GM19463 (cell line): ENCODE results near the gene ERLEC1.
"Not testable (repeated sequence)": the region's sequence is repeated elsewhere in the genome, so short reads cannot be mapped to it uniquely, and the experiment has no call there.

Source experiments
- ATAC-seq: cut with Tn5 transposase; IDR thresholded peaks from one replicate; pipeline ENCODE4 v1.9.1; 2021; ENCODE audit warnings: mild to moderate bottlenecking, moderate library complexity; ENCODE audit not compliant: unreplicated experiment

ERLEC1 gene

GRCh38 chr2:53778536-53779162 is 8.2 kb upstream of the ERLEC1 start:
- ATAC-seq = no peak

- ATAC-seq = no peak
These were observed 6.8 kb upstream of the ERLEC1 start for GRCh38 chr2:53780056-53780455.

DNA sequence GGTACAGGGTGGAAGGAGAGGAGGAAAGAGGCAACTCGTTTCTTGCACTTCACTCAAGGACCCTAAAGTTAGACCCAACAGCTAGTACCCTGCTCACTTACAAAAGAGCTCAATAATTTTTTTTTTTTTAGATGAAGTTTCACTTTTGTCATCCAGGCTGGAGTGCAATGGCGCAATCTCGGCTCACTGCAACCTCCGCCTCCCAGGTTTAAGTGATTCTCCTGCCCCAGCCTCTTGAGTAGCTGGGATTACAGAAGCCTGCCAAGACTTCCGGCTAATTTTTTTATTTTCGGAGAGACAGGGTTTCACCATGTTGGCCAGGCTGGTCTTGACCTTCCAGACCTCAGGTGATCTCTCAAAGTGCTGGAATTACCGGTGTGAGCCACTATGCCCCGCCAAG is 4.2 kb upstream of the ERLEC1 start:
- ATAC-seq = no peak

DNA sequence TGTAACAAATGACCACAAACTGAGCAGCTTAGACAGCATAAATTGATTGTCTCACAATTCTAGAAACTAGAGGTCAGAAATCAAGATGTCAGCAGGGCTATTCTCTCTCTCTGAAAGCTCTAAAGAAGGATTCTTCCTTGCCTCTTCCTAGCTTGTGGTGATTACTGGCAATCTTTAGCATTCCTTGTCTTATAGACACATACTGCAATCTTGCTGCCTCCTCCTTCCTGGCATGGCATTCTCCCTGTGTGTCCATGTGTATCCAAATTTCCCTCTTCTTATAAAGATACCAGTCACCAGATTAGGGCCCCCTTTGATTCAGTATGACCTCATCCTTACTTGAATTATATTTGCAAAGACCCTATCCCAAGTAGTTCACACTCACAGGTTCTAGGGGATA is 2.4 kb upstream of the ERLEC1 start:
- no peak for ATAC-seq

DNA sequence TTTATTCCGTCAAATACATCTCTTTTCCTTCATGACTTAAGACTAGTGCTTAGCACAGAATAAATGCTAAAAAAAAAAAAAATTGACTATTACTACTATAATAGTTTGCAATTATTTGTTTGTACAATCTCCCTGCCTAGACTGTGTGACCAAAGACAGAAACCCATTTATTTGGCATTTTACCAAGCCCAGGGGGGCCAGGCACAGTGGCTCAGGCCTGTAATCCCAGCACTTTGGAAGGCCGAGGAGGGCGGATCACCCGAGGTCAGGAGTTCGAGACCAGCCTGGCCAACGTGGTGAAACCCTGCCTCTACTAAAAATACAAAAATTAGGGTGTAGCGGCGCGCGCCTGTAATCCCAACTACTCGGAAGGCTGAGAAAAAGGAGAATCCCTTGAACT is 1.5 kb upstream of the ERLEC1 start:
- ATAC-seq = no peak

- ATAC-seq = peak; percentile 7
These were observed 516 bp upstream of the ERLEC1 start for GRCh38 chr2:53786352-53786704.

DNA sequence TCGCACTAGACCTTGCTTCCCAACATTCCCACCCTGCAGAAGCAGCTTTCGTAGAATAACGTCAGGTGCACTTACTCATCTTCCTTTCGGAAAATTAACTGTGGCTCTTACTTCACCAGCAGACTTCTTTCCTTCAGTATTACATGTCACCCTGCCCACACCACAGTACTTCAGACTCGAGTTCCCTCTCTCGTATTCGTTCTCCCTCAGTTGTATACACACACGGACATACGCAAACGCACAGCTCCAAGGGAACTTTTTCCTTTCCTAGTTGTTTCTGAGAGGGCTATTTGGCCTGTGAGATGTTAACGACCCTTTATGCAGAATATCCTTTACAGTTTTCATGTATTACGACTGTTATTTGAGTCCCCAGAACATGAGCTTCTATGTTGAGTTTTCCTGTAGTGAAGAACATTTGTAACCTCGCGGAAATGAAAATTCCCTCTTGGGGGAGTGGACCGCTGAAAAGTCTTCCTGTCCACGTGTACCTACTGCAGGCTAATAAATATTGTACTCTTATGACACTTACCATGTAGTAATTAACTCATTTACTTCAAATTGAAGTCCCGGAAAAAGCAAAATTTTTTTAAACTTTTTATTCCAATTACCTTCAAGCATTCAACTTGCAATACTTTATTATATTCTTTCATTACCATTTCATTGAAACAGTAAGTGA is 908 bp downstream of the ERLEC1 start:
- ATAC-seq = no peak

GRCh38 chr2:53793261-53793660 is 6.4 kb downstream of the ERLEC1 start:
- ATAC-seq = no peak

DNA sequence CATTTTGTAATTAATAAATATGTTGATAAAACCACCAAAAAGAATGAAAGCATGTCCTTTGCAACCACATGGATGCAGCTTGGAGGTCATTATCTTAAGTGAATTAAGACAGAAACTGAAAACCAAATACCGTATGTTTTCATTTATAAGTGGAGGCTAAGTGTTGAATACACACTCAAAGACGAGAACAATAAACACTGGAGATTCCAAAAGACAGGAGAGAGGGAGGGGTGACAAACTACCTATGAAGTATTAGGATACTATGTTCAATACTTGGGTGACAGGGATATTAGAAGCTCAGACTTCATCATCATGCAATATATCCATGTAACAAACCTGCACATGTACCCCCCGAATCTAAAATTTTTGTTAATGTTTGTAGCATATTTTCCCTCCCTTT is 7.0 kb downstream of the ERLEC1 start:
- no peak for ATAC-seq

GRCh38 chr2:53801547-53801946 is 14.7 kb downstream of the ERLEC1 start:
- ATAC-seq = no peak

- no peak for ATAC-seq
These were observed 15.8 kb downstream of the ERLEC1 start for GRCh38 chr2:53802617-53803151.

DNA sequence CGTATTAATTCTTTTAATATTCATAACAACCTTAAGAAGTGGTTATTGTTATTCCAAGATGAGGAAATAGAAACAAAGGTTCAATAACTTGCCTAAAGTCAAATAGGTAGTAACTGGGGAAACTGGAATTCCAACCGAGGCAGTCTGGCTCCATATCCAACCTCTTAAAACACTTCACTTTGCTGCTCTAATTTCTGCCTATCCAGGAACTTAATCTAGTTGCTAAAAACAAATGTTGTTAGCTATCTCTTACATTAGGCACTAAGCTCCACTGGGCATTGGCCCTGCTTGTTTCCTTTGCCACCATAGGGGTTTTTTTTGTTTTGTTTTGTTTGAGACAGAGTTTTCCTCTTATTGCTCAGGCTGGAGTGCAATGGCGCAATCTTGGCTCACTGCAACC is 24.8 kb downstream of the ERLEC1 start:
- ATAC-seq = no peak

DNA sequence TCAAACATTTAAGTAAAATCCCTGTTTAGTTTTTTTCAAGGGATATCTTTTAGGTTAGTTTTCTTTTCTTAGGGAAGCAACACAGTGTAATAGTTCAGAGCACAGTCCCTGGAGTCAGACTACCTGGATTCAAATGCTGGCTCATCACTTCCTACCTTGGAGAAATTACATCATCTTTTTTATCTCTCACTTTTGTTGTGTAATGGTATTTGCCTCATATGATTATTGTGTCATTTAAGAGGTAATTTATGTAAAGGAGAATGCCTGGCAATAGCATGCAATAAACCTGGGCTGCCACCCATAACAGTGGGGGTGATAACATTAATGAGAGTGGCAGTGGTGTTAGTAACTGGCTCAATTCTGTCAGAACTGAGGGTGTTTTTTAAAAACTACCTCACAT is 26.3 kb downstream of the ERLEC1 start:
- no peak for ATAC-seq

GRCh38 chr2:53818854-53819435 is 32.1 kb downstream of the ERLEC1 start:
- ATAC-seq = no peak

DNA sequence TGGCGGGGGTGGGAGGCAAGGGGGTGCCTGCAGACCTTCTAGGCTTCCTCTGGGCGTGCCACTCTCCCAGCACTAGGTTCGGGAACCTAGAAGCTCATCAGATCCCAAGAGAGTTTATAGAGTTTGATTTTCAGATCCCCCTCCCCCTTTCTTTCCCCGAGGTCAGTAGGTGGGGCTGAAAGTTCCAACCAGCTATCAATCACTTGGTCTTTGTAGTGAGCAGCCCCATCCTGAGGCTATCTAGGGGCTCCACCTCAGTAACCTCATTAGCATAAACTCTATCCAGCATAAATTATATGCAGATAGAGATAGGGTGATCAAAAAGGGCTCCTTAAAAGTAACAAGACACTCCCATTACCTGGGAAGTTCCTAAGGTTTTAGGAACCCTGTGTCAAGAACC is 32.8 kb downstream of the ERLEC1 start:
- ATAC-seq = no peak

DNA sequence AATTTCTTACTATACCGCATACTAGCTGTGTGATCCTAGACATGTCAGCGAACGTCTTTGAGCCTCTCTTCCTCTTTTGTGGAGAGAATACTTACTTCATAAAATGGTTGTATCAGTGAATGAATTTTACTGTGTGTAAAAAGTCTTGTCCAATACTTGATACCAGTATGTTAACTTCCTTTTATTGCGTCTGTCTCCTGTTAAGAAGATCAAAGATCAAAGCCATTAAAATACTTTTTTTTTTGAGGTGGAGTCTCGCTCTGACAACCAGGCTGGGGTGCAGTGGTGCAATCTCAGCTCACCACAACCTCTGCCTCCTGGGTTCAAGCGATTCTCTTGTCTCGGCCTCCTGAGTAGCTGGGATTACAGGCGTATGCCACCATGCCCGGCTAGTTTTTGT is 33.2 kb downstream of the ERLEC1 start:
- no peak for ATAC-seq

DNA sequence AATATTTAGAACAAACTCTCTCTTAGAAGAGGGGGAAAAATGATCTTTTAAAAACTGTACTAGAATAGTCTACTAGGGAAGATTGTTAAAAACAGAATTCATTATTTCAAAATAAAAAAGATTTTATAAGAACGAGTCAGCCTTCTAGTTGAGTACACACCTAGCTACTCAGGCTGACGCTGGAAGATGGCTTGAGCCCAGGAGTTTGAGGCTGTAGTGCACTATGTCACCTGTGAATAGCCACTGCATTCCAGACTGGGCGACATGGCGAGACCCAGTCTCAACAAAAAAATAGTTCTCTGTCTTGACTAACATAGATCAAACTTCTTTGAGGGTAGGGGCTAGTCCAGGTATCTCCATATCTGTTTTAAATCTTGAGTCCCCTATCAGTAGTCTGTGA is 33.9 kb downstream of the ERLEC1 start:
- no peak for ATAC-seq

GRCh38 chr2:53821810-53822209 is 35.0 kb downstream of the ERLEC1 start:
- ATAC-seq = no peak

- not testable (repeated sequence) for ATAC-seq
These were observed 36.8 kb downstream of the ERLEC1 start for GRCh38 chr2:53823639-53824038.

DNA sequence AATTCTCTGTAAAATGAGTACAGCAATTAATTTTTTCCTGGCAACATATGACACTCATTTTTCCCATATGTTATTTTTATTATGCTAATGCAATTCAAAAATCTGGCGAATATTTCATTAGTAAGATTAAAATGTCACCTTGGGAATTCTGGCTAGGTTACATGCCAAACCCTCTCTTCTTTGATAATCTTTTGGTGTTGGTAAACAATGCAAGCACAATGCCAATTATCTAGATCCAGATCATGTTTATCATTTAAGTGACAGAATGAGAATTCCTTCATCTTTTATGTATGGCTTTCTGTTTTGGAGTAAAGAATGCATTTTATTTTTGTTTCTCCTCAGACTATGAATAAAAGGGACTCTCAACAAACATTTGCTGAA is 39.2 kb downstream of the ERLEC1 start:
- ATAC-seq = no peak

DNA sequence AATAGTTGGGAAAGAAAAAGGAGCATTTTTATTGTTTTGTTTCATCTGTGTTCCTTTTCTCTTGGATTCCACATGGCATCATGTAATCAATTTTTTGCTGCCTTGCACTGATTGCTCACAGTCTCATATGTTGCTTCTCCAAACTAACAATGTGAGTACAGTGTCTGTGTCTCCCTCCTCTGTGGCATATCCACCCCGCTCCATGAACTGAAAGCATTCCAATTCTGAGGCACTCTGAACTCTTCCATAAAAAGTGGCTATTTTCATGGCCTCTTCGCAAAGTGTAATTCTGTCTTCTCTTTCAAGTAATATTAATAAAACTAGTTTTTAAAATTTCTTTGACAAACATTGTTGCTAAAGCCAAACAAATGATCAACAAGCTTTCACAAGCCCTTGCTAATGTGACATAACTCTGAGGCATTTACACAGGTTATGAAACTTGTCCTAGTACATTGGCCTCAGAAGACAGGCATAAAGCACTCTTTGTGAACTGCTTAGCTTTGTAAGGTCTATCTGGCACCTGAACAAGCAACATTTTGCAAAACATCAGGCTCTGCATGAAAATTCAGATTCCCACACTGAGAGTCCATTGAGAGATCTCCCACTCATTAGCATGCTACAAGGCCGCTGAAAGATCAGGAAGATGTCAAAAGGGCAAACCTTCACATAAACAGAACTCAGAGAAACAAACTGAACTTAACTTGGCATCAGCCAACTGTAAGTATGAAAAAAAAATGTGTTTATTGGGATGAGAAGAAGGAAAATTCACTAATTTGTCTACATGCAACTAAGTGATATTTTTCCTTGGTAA is 39.9 kb downstream of the ERLEC1 start:
- no peak for ATAC-seq
